WI38 (cell line): ENCODE data around the gene CDCP1.
"Not testable (repeated sequence)": the region's sequence is repeated elsewhere in the genome, so short reads cannot be mapped to it uniquely, and the experiment has no call there.

Experiments
- H3K4me3 ChIP-seq: 2 replicates; pipeline ENCODE4 v1.5.1; 2011; ENCODE audit warnings: low read depth, mild to moderate bottlenecking, control low read depth, low read length
- TF ChIP-seq, protein P1 (sequence below): IDR thresholded peaks from 2 replicates; pipeline ENCODE4 v1.5.1; 2012; ENCODE audit warnings: low read depth, mild to moderate bottlenecking, control low read depth, low read length

Gene CDCP1

DNA sequence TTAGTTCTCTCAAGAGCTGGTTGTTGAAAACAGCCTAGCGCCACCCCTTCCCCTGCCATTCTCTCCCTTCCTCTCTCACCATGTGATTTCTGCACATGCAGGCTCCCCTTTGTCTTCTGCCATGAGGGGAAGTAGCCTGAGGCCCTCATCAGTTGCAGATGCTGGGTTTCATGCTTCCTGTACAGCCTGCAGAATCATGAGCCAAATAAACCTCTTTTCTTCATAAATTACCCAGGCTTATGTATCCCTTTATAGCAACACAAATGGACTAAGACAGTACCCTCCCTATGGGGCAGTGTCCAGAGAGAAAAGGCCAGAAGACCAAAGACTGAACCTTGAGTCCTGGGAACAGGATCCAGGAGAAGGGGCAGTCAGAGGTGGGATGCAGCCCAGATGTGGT, 65.4 kb downstream of the CDCP1 start:
- no peak overlapping the region for H3K4me3 ChIP-seq
- TF ChIP-seq, protein P1, sequence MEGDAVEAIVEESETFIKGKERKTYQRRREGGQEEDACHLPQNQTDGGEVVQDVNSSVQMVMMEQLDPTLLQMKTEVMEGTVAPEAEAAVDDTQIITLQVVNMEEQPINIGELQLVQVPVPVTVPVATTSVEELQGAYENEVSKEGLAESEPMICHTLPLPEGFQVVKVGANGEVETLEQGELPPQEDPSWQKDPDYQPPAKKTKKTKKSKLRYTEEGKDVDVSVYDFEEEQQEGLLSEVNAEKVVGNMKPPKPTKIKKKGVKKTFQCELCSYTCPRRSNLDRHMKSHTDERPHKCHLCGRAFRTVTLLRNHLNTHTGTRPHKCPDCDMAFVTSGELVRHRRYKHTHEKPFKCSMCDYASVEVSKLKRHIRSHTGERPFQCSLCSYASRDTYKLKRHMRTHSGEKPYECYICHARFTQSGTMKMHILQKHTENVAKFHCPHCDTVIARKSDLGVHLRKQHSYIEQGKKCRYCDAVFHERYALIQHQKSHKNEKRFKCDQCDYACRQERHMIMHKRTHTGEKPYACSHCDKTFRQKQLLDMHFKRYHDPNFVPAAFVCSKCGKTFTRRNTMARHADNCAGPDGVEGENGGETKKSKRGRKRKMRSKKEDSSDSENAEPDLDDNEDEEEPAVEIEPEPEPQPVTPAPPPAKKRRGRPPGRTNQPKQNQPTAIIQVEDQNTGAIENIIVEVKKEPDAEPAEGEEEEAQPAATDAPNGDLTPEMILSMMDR: no peak

DNA sequence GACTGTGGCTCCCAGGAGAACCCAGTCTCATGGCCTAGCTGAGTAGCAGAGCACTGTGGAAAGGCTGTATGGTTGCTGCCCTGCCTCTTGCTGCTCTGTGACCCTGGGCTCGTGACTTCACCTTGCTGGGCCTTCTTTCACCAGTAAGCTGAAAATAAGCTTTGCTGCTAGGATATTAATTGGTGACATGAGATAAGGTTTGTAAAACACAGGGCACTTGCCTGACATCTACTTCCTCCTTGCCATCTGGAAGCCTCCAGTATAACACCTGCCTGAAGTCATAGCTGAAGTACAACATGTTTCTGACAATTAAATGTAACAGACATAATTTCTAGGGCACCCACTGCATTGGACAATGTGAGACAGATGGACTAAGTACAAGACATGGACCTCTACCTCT, 66.5 kb downstream of the CDCP1 start:
- TF ChIP-seq, protein P1: no peak

DNA sequence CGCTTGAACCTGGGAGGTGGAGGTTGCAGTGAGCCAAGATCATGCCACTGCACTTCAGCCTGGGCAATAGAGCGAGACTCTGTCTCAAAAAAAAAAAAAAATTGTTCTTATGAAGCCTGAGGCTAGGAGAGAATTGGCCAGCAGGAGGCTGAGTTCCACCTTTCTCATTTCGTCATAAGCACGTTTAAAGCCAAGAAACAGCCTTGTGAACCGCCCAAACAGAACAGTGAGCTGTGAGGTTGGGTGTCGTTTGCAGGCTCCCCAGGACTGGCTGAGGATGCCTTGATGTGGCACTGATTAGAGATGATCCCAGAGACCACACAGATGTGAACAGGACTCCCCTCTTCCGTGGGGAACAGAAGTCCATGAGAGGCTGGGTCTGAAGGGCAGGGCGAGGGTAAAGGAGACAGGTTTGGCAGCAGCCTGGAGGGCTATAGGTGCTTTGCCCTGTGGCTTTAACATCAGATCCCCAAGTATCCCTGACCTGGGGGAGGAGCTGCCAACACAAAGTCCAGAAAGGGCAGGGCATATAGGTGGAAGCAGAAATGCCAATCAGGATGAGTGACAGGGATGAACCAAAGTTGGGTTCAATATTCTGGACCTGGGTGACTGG, 67.2 kb downstream of the CDCP1 start:
- TF ChIP-seq, protein P1: peak; percentile 18; the same call in 1 of the 2 replicates
- H3K4me3 ChIP-seq: no peak overlapping the region

More for the DNA sequence above, 66.5 kb downstream of the CDCP1 start:
- H3K4me3 ChIP-seq: no peak overlapping the region

DNA sequence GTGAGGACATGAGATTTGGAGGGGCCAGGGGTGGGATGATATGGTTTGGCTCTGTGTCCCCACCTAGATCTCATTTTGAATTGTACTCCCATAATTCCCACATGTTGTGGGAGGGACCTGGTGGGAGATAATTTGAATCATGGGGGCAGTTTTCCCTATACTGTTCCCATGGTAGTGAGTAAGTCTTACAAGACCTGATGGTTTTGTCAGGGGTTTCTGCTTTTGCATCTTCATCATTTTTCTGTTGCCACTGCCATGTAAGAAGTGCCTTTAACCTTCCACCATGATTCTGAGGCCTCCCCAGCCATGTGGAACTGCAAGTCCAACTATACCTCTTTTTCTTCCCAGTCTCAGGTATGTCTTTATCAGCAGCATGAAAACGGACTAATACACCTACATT, 67.9 kb downstream of the CDCP1 start:
- H3K4me3 ChIP-seq: not testable (repeated sequence)

DNA sequence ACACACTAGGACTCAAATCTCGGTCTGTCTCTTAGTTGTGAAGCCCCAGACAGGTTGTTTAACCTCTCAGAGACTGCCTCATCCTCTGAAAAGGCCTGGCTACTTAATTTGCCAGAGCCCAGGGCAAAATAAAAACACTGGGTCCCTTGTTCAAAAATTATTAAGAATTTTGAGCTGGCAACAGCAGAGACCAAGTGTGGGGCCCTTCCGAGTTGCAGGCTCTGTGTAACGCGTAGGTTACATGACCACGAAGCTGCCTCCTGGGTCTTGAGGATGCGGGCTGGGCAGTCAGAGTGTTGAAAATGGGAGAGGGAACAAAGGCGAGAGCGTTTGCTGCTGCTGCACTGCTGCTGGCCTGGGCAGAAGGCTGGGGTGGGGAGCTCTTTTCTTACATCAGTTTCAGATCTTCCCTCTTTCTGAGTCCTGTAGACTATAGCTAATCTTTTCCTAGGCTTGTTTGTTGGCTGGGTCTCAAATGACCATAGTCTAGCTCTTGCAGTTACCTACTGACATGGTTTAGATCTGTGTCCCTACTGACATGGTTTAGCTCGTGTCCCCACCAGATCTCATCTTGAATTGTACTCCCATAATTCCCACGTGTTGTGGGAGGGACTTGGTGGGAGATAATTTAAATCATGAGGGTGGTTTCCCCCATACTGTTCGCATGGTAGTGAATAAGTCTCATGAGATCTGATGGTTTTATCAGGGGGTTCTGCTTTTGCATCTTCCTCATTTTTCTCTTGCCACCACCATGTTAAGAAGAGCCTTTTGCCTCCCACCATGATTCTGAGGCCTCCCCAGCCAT, 70.2 kb downstream of the CDCP1 start:
- TF ChIP-seq, protein P1: no peak
- H3K4me3 ChIP-seq: no peak overlapping the region

DNA sequence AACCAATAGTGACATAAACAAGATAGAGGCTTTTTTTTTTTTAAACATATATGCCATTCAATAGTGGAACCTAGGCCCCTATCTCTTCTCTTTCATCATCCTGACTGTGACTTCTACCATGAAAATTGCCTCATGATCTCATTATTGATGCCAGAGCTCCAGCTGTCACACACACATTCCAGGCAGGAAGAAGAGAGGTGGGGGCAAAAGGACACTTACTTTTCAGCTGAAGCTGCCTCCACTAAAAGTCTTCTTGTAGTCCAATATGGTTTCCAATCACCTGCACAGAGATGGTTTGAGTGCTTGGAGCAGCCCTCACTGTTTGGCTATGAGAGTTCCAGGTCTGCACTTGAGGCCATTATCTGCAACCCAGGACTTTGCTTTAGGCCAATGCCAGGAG, 75.1 kb downstream of the CDCP1 start:
- TF ChIP-seq, protein P1: no peak
- no peak overlapping the region for H3K4me3 ChIP-seq

DNA sequence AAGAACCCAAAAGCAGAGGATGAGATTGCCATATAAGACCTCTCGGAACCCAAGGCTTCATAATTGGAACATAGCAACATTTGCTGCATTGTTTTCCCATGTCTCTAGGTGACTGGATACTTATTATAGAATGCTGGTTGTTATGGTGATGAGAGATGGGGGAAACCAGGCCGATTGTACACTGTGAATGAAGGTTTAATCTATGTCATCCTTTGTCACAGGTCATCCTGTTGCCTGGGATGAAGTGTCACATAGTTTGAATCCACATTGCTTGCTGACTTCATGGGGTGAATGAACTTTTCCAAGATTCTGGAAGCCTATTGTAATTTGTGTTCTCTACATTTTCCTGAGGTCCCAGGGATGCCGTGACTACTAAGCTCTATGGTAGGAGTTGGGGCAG, 78.2 kb downstream of the CDCP1 start:
- TF ChIP-seq, protein P1: no peak
- H3K4me3 ChIP-seq: no peak overlapping the region
